HFFc6 (cell line): Measurements from ENCODE around the gene C16orf82. TPM values are rescaled to one million over a fixed set of nuclear protein-coding genes. Genes with fewer than 3 reads are reported as not detected.

Source experiments
- DNase-seq: peaks from one replicate; pipeline ENCODE4 v3.0.0-alpha.2; 2018
- H3K27ac Mint-ChIP-seq: 2 replicates; pipeline ENCODE4 v1.8.0; 2020; ENCODE audit warnings: mild to moderate bottlenecking, mixed read lengths
- H3K27me3 Mint-ChIP-seq: 2 replicates; pipeline ENCODE4 v1.8.0; 2021; ENCODE audit warnings: mild to moderate bottlenecking, moderate library complexity, mixed read lengths; ENCODE audit not compliant: insufficient read depth
- H3K36me3 Mint-ChIP-seq: 2 replicates; pipeline ENCODE4 v1.8.0; 2021; ENCODE audit warnings: low read depth, mixed read lengths
- H3K4me1 Mint-ChIP-seq: 2 replicates; pipeline ENCODE4 v1.8.0; 2020; ENCODE audit warnings: low read depth, mixed read lengths
- H3K4me3 Mint-ChIP-seq: 2 replicates; pipeline ENCODE4 v1.8.0; 2020; ENCODE audit warnings: mild to moderate bottlenecking, moderate library complexity, mixed read lengths
- H3K9me3 Mint-ChIP-seq: 2 replicates; pipeline ENCODE4 v1.8.0; 2020; ENCODE audit warnings: mild to moderate bottlenecking, mixed read lengths
- CTCF ChIP-seq: fragments of 200-600 bp; sonication (generic); IDR thresholded peaks from 2 replicates; pipeline ENCODE4 v1.5.0; 2021; ENCODE audit warnings: antibody characterized with exemption, mild to moderate bottlenecking
- total RNA-seq, 6 experiments: library from RNA; stranded (reverse); fragmentation: NEBNext Ultra II Directional; extraction: Animal tissue kit (Norgen Biotek cat#: 25700); gene quantifications; 2 replicates in 1 of 6; 3 replicates in 5 of 6; pipeline ENCODE4 v1.2.3, GENCODE V29; 2021

The C16orf82 gene
- total RNA-seq, 6 experiments from 2014 or later, result not detected

DNA sequence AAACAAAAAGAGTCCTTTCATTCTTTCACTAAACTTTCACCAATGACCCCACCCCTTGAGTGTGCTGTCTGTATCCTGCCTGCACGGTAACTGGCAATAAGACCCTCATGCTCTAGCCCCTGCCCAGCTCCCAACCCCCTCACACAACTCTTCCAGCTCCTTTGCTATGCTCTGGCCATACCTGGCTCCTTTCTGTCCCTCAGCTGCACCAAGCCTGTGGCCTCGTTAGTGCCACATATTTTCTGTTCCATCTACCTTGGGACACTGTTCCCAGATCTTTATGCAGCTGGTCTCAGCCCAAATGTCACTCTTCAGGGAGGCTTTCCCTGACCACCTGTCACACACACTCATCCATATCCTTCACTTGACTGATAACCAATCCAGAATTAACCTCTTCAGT, 47.3 kb downstream of the C16orf82 start:
- Mint-ChIP-seq H3K4me1 (no peaks in the 10 kb centered on the region), H3K36me3 (peaks cover 6% of the 10 kb centered on the region; the same call in 1 of the 2 replicates), H3K4me3 (no peak overlapping the region), H3K27ac (no peak overlapping the region), H3K27me3 (peaks cover 15% of the 10 kb centered on the region), H3K9me3 (peaks cover 9% of the 10 kb centered on the region; the same call in 1 of the 2 replicates)
- DNase-seq, result no peak
- no peak for TF ChIP-seq CTCF

- DNase-seq, result no peak
- Mint-ChIP-seq H3K4me3 (no peak overlapping the region), H3K27ac (no peak overlapping the region), H3K27me3 (peaks cover 18% of the 10 kb centered on the region), H3K36me3 (peaks cover 6% of the 10 kb centered on the region; the same call in 1 of the 2 replicates), H3K9me3 (peaks cover 14% of the 10 kb centered on the region), H3K4me1 (peaks cover 4% of the 10 kb centered on the region; the same call in 1 of the 2 replicates)
- TF ChIP-seq CTCF, result no peak
These were observed 51.8 kb downstream of the C16orf82 start for GRCh38 chr16:27118526-27118925.

Other genes with a start within 250 kb of the C16orf82 start
- gene KDM8, start 136.6 kb downstream of the C16orf82 start, total RNA-seq, result 1 to 10 TPM; 4.1 to 5.8 (median 4.9) TPM
- gene NSMCE1, start 201.8 kb downstream of the C16orf82 start, total RNA-seq, result 10 to 100 TPM; 63.6 to 71.3 (median 66.5) TPM
- gene IL4R, start 247.0 kb downstream of the C16orf82 start, total RNA-seq, result 10 to 100 TPM; 20.0 to 27.0 (median 23.2) TPM